ENCODE measurements around the gene C3orf20.
"Not testable (repeated sequence)": the region's sequence is repeated elsewhere in the genome, so short reads cannot be mapped to it uniquely, and the experiment has no call there.

C3orf20 gene

DNA sequence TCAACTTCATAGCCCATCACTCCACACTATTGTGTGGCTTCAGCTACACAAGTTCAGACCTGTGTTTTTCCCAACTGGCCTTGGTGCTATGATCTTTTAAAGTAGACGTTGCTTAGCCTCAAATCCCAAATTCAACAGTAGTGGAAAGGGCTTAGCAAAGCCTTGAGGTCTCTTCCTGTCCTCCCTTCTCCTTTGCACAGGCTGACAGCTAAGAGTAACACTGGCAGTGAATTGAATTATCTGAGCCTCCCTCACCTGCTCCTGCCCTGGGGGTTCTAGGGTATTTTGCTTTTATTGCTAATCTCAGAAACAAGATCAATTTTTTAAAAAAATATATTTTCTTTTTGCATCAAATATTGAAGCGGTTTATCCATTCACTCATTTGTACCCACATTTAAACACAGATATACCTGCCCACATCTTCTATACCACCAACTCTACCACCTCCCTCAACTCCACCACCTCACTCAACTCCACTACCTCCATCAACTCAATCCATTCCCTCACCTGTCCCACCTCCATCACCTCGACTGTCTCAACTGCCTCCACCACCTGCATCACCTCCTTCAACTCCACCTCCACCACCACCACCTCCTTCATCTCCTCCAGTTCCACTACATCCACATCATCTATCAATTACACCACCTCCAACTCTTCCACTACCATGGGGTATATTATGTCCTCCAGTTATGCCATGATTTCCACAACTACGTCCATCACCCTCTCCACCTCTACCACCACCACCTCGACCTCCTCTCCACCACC, 133.7 kb downstream of the C3orf20 start:
- no peak overlapping the region for H3K4me3 ChIP-seq
- H3K4me1 ChIP-seq, result peaks cover 0 to 16% (median 5%) of the 10 kb centered on the region in 4 donors
- H3K36me3 ChIP-seq, result no peaks in the 10 kb centered on the region
- intact Hi-C loops (cut with DNase I; ENCODE audit: low total_unique reads), result no loop called here
- no peak for DNase-seq
- no peaks in the 10 kb centered on the region for H3K9me3 ChIP-seq
- no peak overlapping the region for H3K27ac ChIP-seq
- peaks cover 0 to 44% of the 10 kb centered on the region in 2 donors for H3K27me3 ChIP-seq
- TF ChIP-seq, protein P1, sequence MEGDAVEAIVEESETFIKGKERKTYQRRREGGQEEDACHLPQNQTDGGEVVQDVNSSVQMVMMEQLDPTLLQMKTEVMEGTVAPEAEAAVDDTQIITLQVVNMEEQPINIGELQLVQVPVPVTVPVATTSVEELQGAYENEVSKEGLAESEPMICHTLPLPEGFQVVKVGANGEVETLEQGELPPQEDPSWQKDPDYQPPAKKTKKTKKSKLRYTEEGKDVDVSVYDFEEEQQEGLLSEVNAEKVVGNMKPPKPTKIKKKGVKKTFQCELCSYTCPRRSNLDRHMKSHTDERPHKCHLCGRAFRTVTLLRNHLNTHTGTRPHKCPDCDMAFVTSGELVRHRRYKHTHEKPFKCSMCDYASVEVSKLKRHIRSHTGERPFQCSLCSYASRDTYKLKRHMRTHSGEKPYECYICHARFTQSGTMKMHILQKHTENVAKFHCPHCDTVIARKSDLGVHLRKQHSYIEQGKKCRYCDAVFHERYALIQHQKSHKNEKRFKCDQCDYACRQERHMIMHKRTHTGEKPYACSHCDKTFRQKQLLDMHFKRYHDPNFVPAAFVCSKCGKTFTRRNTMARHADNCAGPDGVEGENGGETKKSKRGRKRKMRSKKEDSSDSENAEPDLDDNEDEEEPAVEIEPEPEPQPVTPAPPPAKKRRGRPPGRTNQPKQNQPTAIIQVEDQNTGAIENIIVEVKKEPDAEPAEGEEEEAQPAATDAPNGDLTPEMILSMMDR (IDR thresholded peaks at IDR 0.05), result no peak

DNA sequence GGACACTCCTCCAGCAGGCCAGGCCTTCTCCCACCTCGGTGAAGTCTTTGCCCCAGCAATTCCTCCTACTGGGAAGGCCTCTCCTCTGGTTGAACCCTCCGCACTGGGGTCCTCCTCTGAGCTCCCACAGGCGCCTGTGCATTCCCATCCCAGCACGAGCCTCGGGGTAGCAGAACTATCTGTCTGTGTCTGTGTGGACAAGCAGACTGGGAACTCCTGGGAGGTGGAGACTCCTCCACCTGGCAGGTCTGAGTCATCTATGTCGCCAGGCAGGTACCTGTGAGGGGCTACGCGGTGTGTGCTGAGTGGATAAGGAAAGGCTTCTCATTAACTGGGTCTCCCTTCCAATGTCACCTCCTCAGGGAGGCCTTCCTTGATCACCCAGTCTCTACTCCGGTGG, 134.7 kb downstream of the C3orf20 start:
- intact Hi-C loops (cut with DNase I; ENCODE audit: low total_unique reads); H3K27ac ChIP-seq; DNase-seq; H3K9me3 ChIP-seq; H3K36me3 ChIP-seq: not testable (repeated sequence)
- H3K4me1 ChIP-seq, result peaks cover 0 to 16% (median 5%) of the 10 kb centered on the region in 4 donors
- H3K27me3 ChIP-seq, result peaks cover 0 to 44% of the 10 kb centered on the region in 2 donors
- H3K4me3 ChIP-seq, result peak overlapping the region; percentile 51 to 64

DNA sequence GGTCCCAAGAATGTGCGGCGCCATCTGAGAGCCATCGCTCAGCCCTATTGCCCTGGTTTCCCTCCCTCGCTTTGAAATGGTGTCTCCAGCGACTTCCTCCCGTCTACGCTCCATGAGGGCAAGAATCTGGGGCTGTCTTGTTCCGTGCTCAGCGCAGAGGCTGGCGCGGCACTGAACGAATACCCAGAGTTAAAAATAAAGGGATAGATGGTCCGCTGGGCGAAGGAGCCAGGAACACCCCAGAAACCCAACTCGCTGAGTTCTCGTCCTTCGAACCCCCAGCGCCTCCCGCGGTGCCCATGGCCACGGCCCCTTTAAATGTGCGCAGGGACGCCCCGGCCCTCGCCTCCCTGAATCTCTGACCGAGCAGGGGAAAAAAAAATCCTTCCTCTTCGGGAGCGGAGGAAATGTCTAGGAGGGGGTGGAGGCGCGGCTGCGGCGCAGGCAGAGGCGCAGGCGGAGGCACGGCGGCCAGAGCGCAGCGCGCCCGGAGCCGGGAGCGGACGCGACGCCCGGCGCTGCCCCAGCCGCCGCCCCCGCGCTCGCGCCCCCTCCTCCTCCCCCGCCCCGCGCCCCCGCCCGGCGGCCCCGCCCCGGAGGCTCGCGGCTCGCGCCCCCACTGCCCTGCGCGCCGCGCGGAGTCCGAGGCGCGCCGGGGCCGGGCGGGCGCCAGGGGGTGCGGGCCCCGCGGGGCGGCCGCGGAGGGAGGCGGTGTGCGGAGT, 135.3 kb downstream of the C3orf20 start:
- Histone ChIP-seq H3K9me3 (no peaks in the 10 kb centered on the region), H3K4me3 (peak overlapping the region; percentile 51 to 64), H3K27ac (peak overlapping the region in 1 of 2 donors; percentile 62), H3K27me3 (peaks cover 0 to 42% of the 10 kb centered on the region in 2 donors), H3K4me1 (peaks cover 0 to 16% (median 5%) of the 10 kb centered on the region in 4 donors), H3K36me3 (no peaks in the 10 kb centered on the region)
- intact Hi-C loops (cut with DNase I; ENCODE audit: low total_unique reads), result no loop called here
- peak in 1 of 2 donors; percentile 45 for DNase-seq
- TF ChIP-seq, protein P1 (IDR thresholded peaks at IDR 0.05), result no peak

DNA sequence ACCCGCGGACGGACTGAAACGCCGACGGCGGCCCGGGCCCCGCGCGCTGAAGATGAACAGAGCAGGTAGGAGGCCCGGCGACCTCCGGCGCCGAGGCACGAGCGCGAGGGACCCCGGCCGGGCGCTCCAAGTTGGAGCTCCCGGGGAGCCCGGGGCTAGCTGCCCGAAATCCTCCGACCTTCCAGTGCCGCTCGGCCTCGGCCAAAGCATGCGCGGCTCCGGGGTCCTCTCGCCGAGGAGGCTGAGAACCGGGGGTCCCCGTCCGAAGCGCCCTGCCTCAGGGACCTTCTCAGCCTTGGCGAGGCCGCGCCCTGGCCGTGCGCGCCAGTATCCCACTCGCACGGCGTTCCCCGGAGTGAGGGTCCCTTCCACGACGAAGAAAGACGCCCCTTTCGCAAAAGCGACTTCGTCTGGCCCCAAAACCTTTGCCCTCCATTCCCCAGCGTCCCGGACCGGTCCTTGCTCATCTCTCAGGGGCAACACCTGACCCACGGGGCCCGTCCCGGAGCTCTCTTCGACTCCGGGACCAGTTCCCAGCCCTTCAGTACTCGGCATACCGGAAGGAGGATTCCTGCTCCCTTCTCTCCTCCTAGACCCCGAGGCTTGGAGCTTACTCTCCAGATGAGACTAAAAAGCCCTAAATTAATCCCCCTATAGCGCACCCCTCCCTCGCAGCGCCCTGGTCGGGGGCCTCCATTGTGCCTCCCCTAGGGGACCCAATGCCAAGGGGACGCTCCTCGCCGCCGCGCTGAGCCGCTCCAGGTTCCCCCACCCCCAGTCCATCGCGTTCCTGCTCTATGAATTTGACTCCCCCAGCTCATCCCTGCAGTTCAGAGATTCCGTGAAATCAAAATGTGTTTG, 136.1 kb downstream of the C3orf20 start:
- DNase-seq, result no peak
- H3K36me3 ChIP-seq, result no peaks in the 10 kb centered on the region
- peaks cover 0 to 16% (median 5%) of the 10 kb centered on the region in 4 donors for H3K4me1 ChIP-seq
- intact Hi-C loops (cut with DNase I; ENCODE audit: low total_unique reads), result no loop called here
- TF ChIP-seq, protein P1 (IDR thresholded peaks at IDR 0.05), result no peak
- peak overlapping the region; percentile 51 to 64 for H3K4me3 ChIP-seq
- H3K27ac ChIP-seq, result peak overlapping the region; percentile 29 to 62
- no peaks in the 10 kb centered on the region for H3K9me3 ChIP-seq
- H3K27me3 ChIP-seq, result peaks cover 0 to 38% of the 10 kb centered on the region in 2 donors

DNA sequence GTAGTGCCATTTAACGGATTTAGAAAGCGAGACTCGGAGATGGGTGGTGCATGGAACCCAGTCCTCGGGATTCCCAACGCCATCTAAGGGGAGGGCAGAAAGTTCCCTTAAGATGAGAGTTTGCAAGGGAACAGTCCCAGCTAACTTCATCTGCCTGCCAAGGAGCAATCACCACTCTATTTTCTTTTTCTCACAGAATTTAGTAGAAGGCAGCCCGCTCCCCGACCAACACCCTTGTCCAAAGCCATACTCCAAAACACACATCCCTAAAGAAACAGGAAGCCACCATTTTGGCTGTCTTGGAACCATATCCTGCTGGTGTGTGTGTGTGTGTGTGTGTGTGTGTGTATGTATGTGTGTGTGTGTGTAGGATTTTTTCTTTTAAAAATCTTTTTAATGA, 136.7 kb downstream of the C3orf20 start:
- peak overlapping the region; percentile 51 to 64 for H3K4me3 ChIP-seq
- intact Hi-C loops (cut with DNase I; ENCODE audit: low total_unique reads), result no loop called here
- no peaks in the 10 kb centered on the region for H3K36me3 ChIP-seq
- peaks cover 0 to 38% of the 10 kb centered on the region in 2 donors for H3K27me3 ChIP-seq
- TF ChIP-seq, protein P1 (IDR thresholded peaks at IDR 0.05), result no peak
- peak overlapping the region; percentile 29 to 62 for H3K27ac ChIP-seq
- peaks cover 0 to 16% (median 5%) of the 10 kb centered on the region in 4 donors for H3K4me1 ChIP-seq
- no peaks in the 10 kb centered on the region for H3K9me3 ChIP-seq
- DNase-seq, result no peak

All from tibial artery (tissue), 4 donors.